Smooth muscle cell (in vitro differentiated cells): Measurements from ENCODE around the gene TXNDC8. TPM values are rescaled to one million over a fixed set of nuclear protein-coding genes. Genes with fewer than 3 reads are reported as not detected.

Experiments
- DNase-seq: peaks from one replicate; lab custom pipeline; 2025; ENCODE audit not compliant: unreplicated experiment; lab: John Stamatoyannopoulos, UW
- H2AFZ ChIP-seq: fragments of 200-600 bp; sonication (generic); 2 replicates; pipeline ENCODE4 v1.6.0; 2016; ENCODE audit warnings: antibody characterized with exemption, low read depth, mild to moderate bottlenecking
- H3F3A ChIP-seq: fragments of 200-600 bp; sonication (generic); 2 replicates; pipeline ENCODE4 v1.6.0; 2017; ENCODE audit warnings: antibody characterized with exemption, low read depth
- H3K27ac ChIP-seq: fragments of 200-600 bp; sonication (generic); 2 replicates; pipeline ENCODE4 v1.5.1; 2016; ENCODE audit warnings: low read depth, mild to moderate bottlenecking
- H3K27me3 ChIP-seq: fragments of 200-600 bp; sonication (generic); 2 replicates; pipeline ENCODE4 v1.6.1; 2016; ENCODE audit warnings: low read depth, mild to moderate bottlenecking
- H3K36me3 ChIP-seq: fragments of 200-600 bp; sonication (generic); 2 replicates; pipeline ENCODE4 v1.5.1; 2016; ENCODE audit warnings: low read depth
- H3K4me1 ChIP-seq: fragments of 200-600 bp; sonication (generic); 2 replicates; pipeline ENCODE4 v1.5.1; 2016; ENCODE audit warnings: low read depth
- H3K4me2 ChIP-seq: fragments of 200-600 bp; sonication (generic); 2 replicates; pipeline ENCODE4 v1.6.0; 2016; ENCODE audit warnings: mild to moderate bottlenecking
- H3K4me3 ChIP-seq: fragments of 200-600 bp; sonication (generic); 2 replicates; pipeline ENCODE4 v1.5.1; 2016; ENCODE audit warnings: mild to moderate bottlenecking
- H3K79me2 ChIP-seq: fragments of 200-600 bp; sonication (generic); 2 replicates; pipeline ENCODE4 v1.6.0; 2016; ENCODE audit warnings: low read depth, mild to moderate bottlenecking
- H3K9ac ChIP-seq: fragments of 200-600 bp; sonication (generic); 2 replicates; pipeline ENCODE4 v1.6.0; 2016; ENCODE audit warnings: low read depth
- H3K9me3 ChIP-seq: fragments of 200-600 bp; sonication (generic); replicated peaks from 2 replicates; pipeline ENCODE4 v1.5.1; 2016; ENCODE audit warnings: low read depth
- H4K20me1 ChIP-seq: fragments of 200-600 bp; sonication (generic); 2 replicates; pipeline ENCODE4 v1.6.0; 2016; ENCODE audit warnings: low read depth
- WGBS: methylation state at CpG from one replicate; pipeline ENCODE4 v1.1.7; 2016; ENCODE audit warnings: low lambda C conversion rate; 5-methylcytosine and 5-hydroxymethylcytosine counted together
- polyA plus RNA-seq: library from polyadenylated mRNA; unstranded; fragments of >200 nt; fragmentation: Nextera tagmentation; extraction: Ambion mirVana; gene quantifications from 2 replicates; pipeline ENCODE4 v1.2.1, GENCODE V29; 2016
- total RNA-seq: library from RNA; depleted of rRNA; stranded (reverse); fragments of >200 nt; gene quantifications from 2 replicates; pipeline ENCODE4 v1.2.3, GENCODE V29; 2014
- TF ChIP-seq, protein P1 (sequence below): fragments of 200-600 bp; sonication (generic); IDR thresholded peaks from 2 replicates; pipeline ENCODE4 v1.5.1; 2017; ENCODE audit warnings: borderline replicate concordance, mild to moderate bottlenecking, antibody characterized with exemption; ENCODE audit not compliant: insufficient read depth, poor library complexity, severe bottlenecking

The TXNDC8 gene
- total and polyA plus RNA-seq, 2 experiments from 2014 or later = not detected

DNA sequence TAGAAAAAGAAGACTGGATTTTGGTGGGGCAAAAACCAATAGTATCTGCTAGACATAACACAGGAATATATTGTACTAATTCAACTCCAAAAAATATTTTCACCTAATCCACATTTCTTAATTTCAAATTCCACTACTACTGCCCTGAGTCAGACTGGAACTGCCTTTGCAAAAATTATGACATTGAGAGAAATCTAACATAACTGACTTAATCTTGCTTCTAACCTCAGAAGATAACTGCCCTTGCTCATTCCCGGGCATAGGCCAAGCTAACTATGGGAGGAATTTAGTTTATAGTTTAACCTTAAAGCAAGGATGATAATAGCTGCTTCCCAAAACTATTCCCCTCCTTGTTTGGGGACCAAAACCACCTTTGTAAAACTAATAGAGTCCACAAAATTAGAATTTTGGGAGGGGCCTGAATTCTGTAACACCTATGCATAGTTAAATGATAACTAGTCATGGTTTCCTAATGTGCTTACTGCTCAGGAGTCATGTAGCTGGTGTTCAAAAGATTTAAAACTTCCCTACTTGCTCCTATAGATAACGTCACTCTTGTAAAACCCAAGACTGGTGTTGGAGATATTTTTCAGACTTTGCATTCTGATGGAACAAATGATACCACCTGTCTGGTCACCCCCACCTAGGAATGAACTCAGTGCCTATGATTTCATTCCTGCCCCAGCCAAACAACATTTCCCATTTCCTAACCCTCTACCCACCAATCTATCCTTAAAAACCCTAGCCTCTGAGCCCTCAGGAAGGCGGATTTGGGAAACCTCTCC is 67.3 kb downstream of the TXNDC8 start:
- H3K4me1 ChIP-seq = no peaks in the 10 kb centered on the region
- no peak overlapping the region for H3K9ac ChIP-seq
- WGBS = 62% methylated on average over 3 of the region's 3 CpGs
- H3K36me3 ChIP-seq = no peaks in the 10 kb centered on the region
- H4K20me1 ChIP-seq = no peaks in the 10 kb centered on the region
- no peak overlapping the region for H3K4me2 ChIP-seq
- H2AFZ ChIP-seq = no peak overlapping the region
- H3K9me3 ChIP-seq = no peaks in the 10 kb centered on the region
- DNase-seq = no peak
- TF ChIP-seq, protein P1, sequence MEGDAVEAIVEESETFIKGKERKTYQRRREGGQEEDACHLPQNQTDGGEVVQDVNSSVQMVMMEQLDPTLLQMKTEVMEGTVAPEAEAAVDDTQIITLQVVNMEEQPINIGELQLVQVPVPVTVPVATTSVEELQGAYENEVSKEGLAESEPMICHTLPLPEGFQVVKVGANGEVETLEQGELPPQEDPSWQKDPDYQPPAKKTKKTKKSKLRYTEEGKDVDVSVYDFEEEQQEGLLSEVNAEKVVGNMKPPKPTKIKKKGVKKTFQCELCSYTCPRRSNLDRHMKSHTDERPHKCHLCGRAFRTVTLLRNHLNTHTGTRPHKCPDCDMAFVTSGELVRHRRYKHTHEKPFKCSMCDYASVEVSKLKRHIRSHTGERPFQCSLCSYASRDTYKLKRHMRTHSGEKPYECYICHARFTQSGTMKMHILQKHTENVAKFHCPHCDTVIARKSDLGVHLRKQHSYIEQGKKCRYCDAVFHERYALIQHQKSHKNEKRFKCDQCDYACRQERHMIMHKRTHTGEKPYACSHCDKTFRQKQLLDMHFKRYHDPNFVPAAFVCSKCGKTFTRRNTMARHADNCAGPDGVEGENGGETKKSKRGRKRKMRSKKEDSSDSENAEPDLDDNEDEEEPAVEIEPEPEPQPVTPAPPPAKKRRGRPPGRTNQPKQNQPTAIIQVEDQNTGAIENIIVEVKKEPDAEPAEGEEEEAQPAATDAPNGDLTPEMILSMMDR = no peak
- H3K27ac ChIP-seq = no peak overlapping the region
- H3K4me3 ChIP-seq = no peak overlapping the region
- no peaks in the 10 kb centered on the region for H3K79me2 ChIP-seq
- no peaks in the 10 kb centered on the region for H3F3A ChIP-seq
- no peaks in the 10 kb centered on the region for H3K27me3 ChIP-seq

DNA sequence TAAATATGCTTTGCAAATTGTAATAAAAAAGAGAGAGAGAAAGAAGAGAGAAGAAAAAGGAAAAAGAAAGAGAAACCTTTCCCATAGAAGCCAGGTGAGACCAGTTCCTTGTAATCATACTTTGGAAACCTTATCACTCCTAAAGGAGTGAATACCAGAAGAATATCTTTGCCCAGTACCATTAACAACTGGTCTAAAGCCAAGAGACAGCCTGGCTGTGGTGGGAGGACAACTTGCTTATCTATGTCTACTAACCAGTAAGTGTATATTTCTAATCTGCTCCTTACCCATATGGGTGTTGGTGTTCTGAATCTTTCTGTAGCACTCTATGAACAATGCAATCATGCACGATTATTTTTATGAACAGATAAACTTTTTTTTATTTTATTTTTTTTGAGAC is 70.9 kb downstream of the TXNDC8 start:
- no peak for DNase-seq
- H3K9ac ChIP-seq = no peak overlapping the region
- no peaks in the 10 kb centered on the region for H3K36me3 ChIP-seq
- no peak overlapping the region for H3K4me3 ChIP-seq
- no peaks in the 10 kb centered on the region for H3F3A ChIP-seq
- no peaks in the 10 kb centered on the region for H4K20me1 ChIP-seq
- WGBS = 83% methylated on average over 1 of the region's 1 CpG
- H3K79me2 ChIP-seq = no peaks in the 10 kb centered on the region
- no peak overlapping the region for H2AFZ ChIP-seq
- TF ChIP-seq, protein P1 = no peak
- no peaks in the 10 kb centered on the region for H3K9me3 ChIP-seq
- H3K27me3 ChIP-seq = no peaks in the 10 kb centered on the region
- H3K4me1 ChIP-seq = no peaks in the 10 kb centered on the region
- no peak overlapping the region for H3K27ac ChIP-seq
- no peak overlapping the region for H3K4me2 ChIP-seq

DNA sequence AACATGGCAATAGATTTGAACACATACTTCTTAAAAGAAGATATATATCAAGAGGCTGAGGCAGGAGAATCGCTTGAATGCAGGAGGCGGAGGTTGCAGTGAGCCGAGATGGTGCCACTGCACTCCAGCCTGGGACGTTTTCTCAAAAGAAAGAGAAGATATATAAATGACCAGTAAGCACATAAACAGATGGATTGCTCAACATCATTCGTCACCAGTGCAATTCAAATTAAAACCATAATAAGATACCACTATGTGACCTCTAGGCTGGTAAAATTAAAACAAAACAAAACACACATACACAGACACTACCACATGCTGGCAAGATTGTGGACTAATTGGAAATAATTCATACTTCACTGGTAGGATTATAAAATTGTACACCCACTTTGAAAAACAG is 76.0 kb downstream of the TXNDC8 start:
- Histone ChIP-seq H3K36me3 (no peaks in the 10 kb centered on the region), H3K27ac (no peak overlapping the region), H3K4me2 (no peak overlapping the region), H3K9me3 (no peaks in the 10 kb centered on the region), H3K4me1 (peaks cover 3% of the 10 kb centered on the region), H2AFZ (no peak overlapping the region), H3K79me2 (no peaks in the 10 kb centered on the region), H3K4me3 (no peak overlapping the region), H4K20me1 (no peaks in the 10 kb centered on the region), H3K27me3 (no peaks in the 10 kb centered on the region), H3K9ac (no peak overlapping the region), H3F3A (no peaks in the 10 kb centered on the region)
- DNase-seq = no peak
- 80% methylated on average over 5 of the region's 5 CpGs for WGBS
- TF ChIP-seq, protein P1 = no peak

DNA sequence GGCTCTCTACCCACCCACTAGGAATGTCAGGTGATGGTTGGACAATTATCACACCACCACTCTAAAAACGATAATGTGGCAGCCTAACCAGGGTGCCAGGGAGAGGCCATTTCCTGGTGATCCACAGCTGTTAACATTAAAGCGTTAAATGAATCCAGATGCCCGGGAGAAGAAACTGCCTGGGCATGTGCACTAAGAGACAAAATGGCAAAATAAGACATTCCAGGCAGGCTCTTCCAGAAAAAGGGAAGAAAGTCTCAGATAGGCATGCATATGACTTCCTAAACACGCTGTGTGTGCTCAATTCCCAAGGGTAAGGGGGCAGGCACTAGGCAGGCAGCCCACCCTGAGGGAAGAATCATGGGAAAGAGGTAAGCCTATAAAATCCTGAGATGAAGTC is 76.8 kb downstream of the TXNDC8 start:
- WGBS = 45% methylated on average over 4 of the region's 4 CpGs
- Histone ChIP-seq H3K9ac (no peak overlapping the region), H3K27ac (no peak overlapping the region), H3K36me3 (no peaks in the 10 kb centered on the region), H3K4me1 (peaks cover 3% of the 10 kb centered on the region), H3F3A (no peaks in the 10 kb centered on the region), H3K27me3 (no peaks in the 10 kb centered on the region), H3K79me2 (peaks cover 3% of the 10 kb centered on the region), H4K20me1 (no peaks in the 10 kb centered on the region), H2AFZ (no peak overlapping the region), H3K4me2 (no peak overlapping the region), H3K4me3 (no peak overlapping the region), H3K9me3 (no peaks in the 10 kb centered on the region)
- TF ChIP-seq, protein P1 = no peak
- no peak for DNase-seq
